Bone marrow (tissue), 2 donors: ENCODE results near the gene ADA.

ENCODE experiments used
- DNase-seq, 2 donors: peaks; one replicate each; lab custom pipeline; 2025; lab: John Stamatoyannopoulos, UW

ADA gene

GRCh38 chr20:44580581-44581268 lies 70.8 kb downstream of the ADA start:
- DNase-seq = no peak

- no peak for DNase-seq
These were observed 72.0 kb downstream of the ADA start for GRCh38 chr20:44579313-44580081.

- DNase-seq = peak in 1 of 2 donors; percentile 74
These were observed 75.2 kb downstream of the ADA start for GRCh38 chr20:44576297-44576696.

GRCh38 chr20:44574372-44574771 lies 77.1 kb downstream of the ADA start:
- no peak for DNase-seq

GRCh38 chr20:44573501-44573869 lies 78.0 kb downstream of the ADA start:
- no peak for DNase-seq

GRCh38 chr20:44572551-44573500 lies 78.7 kb downstream of the ADA start:
- DNase-seq = no peak

- DNase-seq = no peak
These were observed 80.0 kb downstream of the ADA start for GRCh38 chr20:44571362-44571988.

GRCh38 chr20:44570367-44570766 lies 81.1 kb downstream of the ADA start:
- no peak for DNase-seq
